H9 (cell line): ENCODE results near the gene WBP1L. TPM values are rescaled to one million over a fixed set of nuclear protein-coding genes. Genes with fewer than 3 reads are reported as not detected.
A peak's percentile ranks its signal among the peaks of the same experiment; 100 is the strongest.

Experiments
- DNase-seq: peaks from one replicate; pipeline ENCODE4 v3.0.0-alpha.2; 2017
- H2AFZ ChIP-seq: one replicate; pipeline ENCODE4 v1.6.1; 2013; ENCODE audit warnings: mild to moderate bottlenecking, low read length, control low read depth, moderate library complexity
- H2AK5ac ChIP-seq: 2 replicates; pipeline ENCODE4 v1.6.1; 2013; ENCODE audit warnings: low read length, control low read depth, mixed read lengths; ENCODE audit not compliant: insufficient read length
- H2BK120ac ChIP-seq: one replicate; pipeline ENCODE4 v1.6.1; 2013; ENCODE audit warnings: low read depth, mild to moderate bottlenecking, low read length, control low read depth, inconsistent platforms; ENCODE audit not compliant: poor library complexity, severe bottlenecking
- H2BK12ac ChIP-seq: 2 replicates; pipeline ENCODE4 v1.6.1; 2013; ENCODE audit warnings: low read length, control low read depth, mixed read lengths, low read depth; ENCODE audit not compliant: insufficient read length
- H2BK15ac ChIP-seq: 2 replicates; pipeline ENCODE4 v1.6.1; 2013; ENCODE audit warnings: low read depth, low read length, control low read depth
- H2BK20ac ChIP-seq: one replicate; pipeline ENCODE4 v1.6.1; 2013; ENCODE audit warnings: low read depth, mild to moderate bottlenecking, low read length, control low read depth, inconsistent platforms; ENCODE audit not compliant: poor library complexity, severe bottlenecking
- H2BK5ac ChIP-seq: 2 replicates; pipeline ENCODE4 v1.6.1; 2013; ENCODE audit warnings: low read length, control low read depth, mixed read lengths; ENCODE audit not compliant: insufficient read length
- H3K14ac ChIP-seq: 2 replicates; pipeline ENCODE4 v1.6.1; 2013; ENCODE audit warnings: low read length, control low read depth; ENCODE audit not compliant: insufficient read depth
- H3K18ac ChIP-seq: 2 replicates; pipeline ENCODE4 v1.6.1; 2013; ENCODE audit warnings: low read depth, mild to moderate bottlenecking, mixed read lengths, low read length, control low read depth; ENCODE audit not compliant: insufficient read length
- H3K23ac ChIP-seq: 2 replicates; pipeline ENCODE4 v1.6.1; 2013; ENCODE audit warnings: low read length, control low read depth, mixed read lengths, low read depth; ENCODE audit not compliant: insufficient read length
- H3K23me2 ChIP-seq: 2 replicates; pipeline ENCODE4 v1.6.1; 2013; ENCODE audit warnings: low read depth, mild to moderate bottlenecking, mixed read lengths, low read length, control low read depth; ENCODE audit not compliant: insufficient read length, poor library complexity, severe bottlenecking
- H3K27ac ChIP-seq: 2 replicates; pipeline ENCODE4 v1.5.1; 2013; ENCODE audit warnings: low read length, control low read depth, mixed read lengths, low read depth; ENCODE audit not compliant: insufficient read length
- H3K27me3 ChIP-seq: 2 replicates; pipeline ENCODE4 v1.6.1; 2013; ENCODE audit warnings: low read length, control low read depth, inconsistent platforms; ENCODE audit not compliant: insufficient read depth
- H3K4ac ChIP-seq: 2 replicates; pipeline ENCODE4 v1.6.1; 2013; ENCODE audit warnings: low read depth, mild to moderate bottlenecking, control low read depth, inconsistent platforms, low read length, moderate library complexity
- H3K4me1 ChIP-seq: 2 replicates; pipeline ENCODE4 v1.6.1; 2013; ENCODE audit warnings: low read length, control low read depth, inconsistent platforms; ENCODE audit not compliant: insufficient read depth
- H3K4me2 ChIP-seq: 2 replicates; pipeline ENCODE4 v1.6.1; 2013; ENCODE audit warnings: low read length, control low read depth, mixed read lengths; ENCODE audit not compliant: insufficient read length, insufficient read depth
- H3K56ac ChIP-seq: 2 replicates; pipeline ENCODE4 v1.6.1; 2013; ENCODE audit warnings: low read depth, mild to moderate bottlenecking, mixed read lengths, low read length, control low read depth; ENCODE audit not compliant: insufficient read length
- H3K79me1 ChIP-seq: 2 replicates; pipeline ENCODE4 v1.6.1; 2013; ENCODE audit warnings: low read depth, mild to moderate bottlenecking, moderate library complexity, low read length, control low read depth, inconsistent platforms; ENCODE audit not compliant: insufficient read depth, poor library complexity, severe bottlenecking
- H3K79me2 ChIP-seq: 2 replicates; pipeline ENCODE4 v1.6.1; 2013; ENCODE audit warnings: low read length, control low read depth, inconsistent platforms; ENCODE audit not compliant: insufficient read depth
- H3K9ac ChIP-seq: 2 replicates; pipeline ENCODE4 v1.6.1; 2013; ENCODE audit warnings: low read length, control low read depth, mixed read lengths; ENCODE audit not compliant: insufficient read length; ENCODE audit errors: extremely low read depth
- H3K9me3 ChIP-seq: one replicate; pipeline ENCODE4 v1.6.1; 2013; ENCODE audit warnings: low read depth, low read length, inconsistent platforms; ENCODE audit not compliant: control insufficient read depth
- H3T11ph ChIP-seq: one replicate; pipeline ENCODE4 v1.6.1; 2013; ENCODE audit warnings: mild to moderate bottlenecking, low read length, control low read depth, inconsistent platforms
- H4K20me1 ChIP-seq: one replicate; pipeline ENCODE4 v1.6.1; 2013; ENCODE audit not compliant: control insufficient read depth, insufficient read length, insufficient read depth
- H4K5ac ChIP-seq: 2 replicates; pipeline ENCODE4 v1.6.1; 2013; ENCODE audit warnings: low read depth, mild to moderate bottlenecking, mixed read lengths, low read length, control low read depth; ENCODE audit not compliant: insufficient read length
- H4K8ac ChIP-seq: replicated peaks from 2 replicates; pipeline ENCODE4 v1.6.1; 2013; ENCODE audit warnings: low read length, control low read depth, mixed read lengths, low read depth; ENCODE audit not compliant: insufficient read length
- H4K91ac ChIP-seq: 2 replicates; pipeline ENCODE4 v1.6.1; 2013; ENCODE audit warnings: low read depth, mild to moderate bottlenecking, moderate library complexity, mixed read lengths, low read length, control low read depth; ENCODE audit not compliant: insufficient read length
- H3K27ac Mint-ChIP-seq, 3 experiments: 2 replicates in 2 of 3; 3 replicates in 1 of 3; pipeline ENCODE4 v1.8.0; 2020 to 2021; ENCODE audit warnings: mixed read lengths in 3 of 3, mild to moderate bottlenecking in 1 of 3, moderate library complexity in 1 of 3
- H3K27me3 Mint-ChIP-seq: 2 replicates; pipeline ENCODE4 v1.8.0; 2021; ENCODE audit warnings: low read depth, mild to moderate bottlenecking, moderate library complexity, mixed read lengths
- H3K36me3 Mint-ChIP-seq, 3 experiments: 2 replicates in 2 of 3; 3 replicates in 1 of 3; pipeline ENCODE4 v1.8.0; 2020 to 2021; ENCODE audit warnings: low read depth in 3 of 3, mixed read lengths in 3 of 3; ENCODE audit not compliant: insufficient read depth in 1 of 3
- H3K4me1 Mint-ChIP-seq, 2 experiments: 2 replicates each; pipeline ENCODE4 v1.8.0; 2020; ENCODE audit warnings: mixed read lengths in 2 of 2
- H3K4me3 Mint-ChIP-seq, 2 experiments: 2 replicates in 1 of 2; 3 replicates in 1 of 2; pipeline ENCODE4 v1.8.0; 2020 to 2021; ENCODE audit warnings: mild to moderate bottlenecking in 2 of 2, mixed read lengths in 2 of 2, moderate library complexity in 1 of 2
- H3K9me3 Mint-ChIP-seq, 2 experiments: 2 replicates in 1 of 2; 3 replicates in 1 of 2; pipeline ENCODE4 v1.8.0; 2020; ENCODE audit warnings: mild to moderate bottlenecking in 2 of 2, mixed read lengths in 2 of 2, moderate library complexity in 1 of 2
- WGBS: extraction: QIAGEN DNeasy Blood & Tissue Kit; methylation state at CpG from one replicate; pipeline ENCODE4 v1.1.7; 2013; ENCODE audit warnings: missing lambda C conversion rate, low lambda C conversion rate, mixed read lengths; ENCODE audit not compliant: insufficient read length; ENCODE audit errors: extremely low coverage; 5-methylcytosine and 5-hydroxymethylcytosine counted together
- total RNA-seq: library from RNA; stranded (reverse); gene quantifications from 2 replicates; pipeline ENCODE4 v1.2.1, GENCODE V29; 2021
- TF ChIP-seq, protein P1 (sequence below): fragments of 200-600 bp; sonication (generic); conservative IDR thresholded peaks from 3 replicates; pipeline ENCODE4 v1.8.0; 2021; ENCODE audit warnings: antibody characterized with exemption, mild to moderate bottlenecking

The WBP1L gene
- total RNA-seq, 1 experiment from 2014 or later: 23.8 TPM

DNA sequence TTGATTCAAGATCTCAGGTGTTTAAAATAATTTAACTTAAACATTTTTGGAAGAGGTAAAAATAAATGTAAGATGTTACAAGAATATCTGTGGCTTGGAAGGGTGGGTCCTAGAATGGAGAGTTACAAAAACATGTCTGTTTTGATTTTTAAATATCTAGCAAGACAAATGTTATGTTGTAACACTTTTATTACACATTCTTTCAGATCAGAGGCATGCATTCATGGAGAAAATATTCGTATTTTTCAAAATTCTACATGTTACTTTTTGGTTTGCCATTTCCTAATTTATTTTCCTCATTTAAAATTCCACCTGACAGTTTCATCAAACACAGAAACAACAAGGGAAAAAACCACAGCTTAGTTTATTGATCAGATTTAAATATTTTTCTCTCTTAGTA lies 10.0 kb downstream of the WBP1L start:
- H3K27me3 ChIP-seq: no peaks in the 10 kb centered on the region
- no peak overlapping the region for H3K27ac ChIP-seq
- H3K79me2 ChIP-seq: no peaks in the 10 kb centered on the region
- TF ChIP-seq, protein P1, sequence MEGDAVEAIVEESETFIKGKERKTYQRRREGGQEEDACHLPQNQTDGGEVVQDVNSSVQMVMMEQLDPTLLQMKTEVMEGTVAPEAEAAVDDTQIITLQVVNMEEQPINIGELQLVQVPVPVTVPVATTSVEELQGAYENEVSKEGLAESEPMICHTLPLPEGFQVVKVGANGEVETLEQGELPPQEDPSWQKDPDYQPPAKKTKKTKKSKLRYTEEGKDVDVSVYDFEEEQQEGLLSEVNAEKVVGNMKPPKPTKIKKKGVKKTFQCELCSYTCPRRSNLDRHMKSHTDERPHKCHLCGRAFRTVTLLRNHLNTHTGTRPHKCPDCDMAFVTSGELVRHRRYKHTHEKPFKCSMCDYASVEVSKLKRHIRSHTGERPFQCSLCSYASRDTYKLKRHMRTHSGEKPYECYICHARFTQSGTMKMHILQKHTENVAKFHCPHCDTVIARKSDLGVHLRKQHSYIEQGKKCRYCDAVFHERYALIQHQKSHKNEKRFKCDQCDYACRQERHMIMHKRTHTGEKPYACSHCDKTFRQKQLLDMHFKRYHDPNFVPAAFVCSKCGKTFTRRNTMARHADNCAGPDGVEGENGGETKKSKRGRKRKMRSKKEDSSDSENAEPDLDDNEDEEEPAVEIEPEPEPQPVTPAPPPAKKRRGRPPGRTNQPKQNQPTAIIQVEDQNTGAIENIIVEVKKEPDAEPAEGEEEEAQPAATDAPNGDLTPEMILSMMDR: no peak
- H2BK120ac ChIP-seq: no peak overlapping the region
- H3K4me2 ChIP-seq: no peak overlapping the region
- peaks cover 12 to 20% of the 10 kb centered on the region in 2 experiments for H3K4me1 Mint-ChIP-seq
- no peak overlapping the region for H3K23ac ChIP-seq
- no peak overlapping the region for H2BK12ac ChIP-seq
- H3K18ac ChIP-seq: no peak overlapping the region
- H4K5ac ChIP-seq: no peak overlapping the region
- H2AK5ac ChIP-seq: no peak overlapping the region
- no peak overlapping the region for H3K56ac ChIP-seq
- no peaks in the 10 kb centered on the region for H4K20me1 ChIP-seq
- H3T11ph ChIP-seq: no peak overlapping the region
- no peak overlapping the region for H3K4ac ChIP-seq
- no peaks in the 10 kb centered on the region for H3K9me3 ChIP-seq
- no peaks in the 10 kb centered on the region for H3K36me3 Mint-ChIP-seq
- no peak for DNase-seq
- H4K91ac ChIP-seq: no peak overlapping the region
- H3K4me1 ChIP-seq: no peaks in the 10 kb centered on the region
- H3K14ac ChIP-seq: no peak overlapping the region
- H3K79me1 ChIP-seq: no peaks in the 10 kb centered on the region
- H4K8ac ChIP-seq: no peak overlapping the region
- peak overlapping the region in 1 of 3 experiments; percentile 51; a peak in 4 of 7 replicates for H3K27ac Mint-ChIP-seq
- H3K9me3 Mint-ChIP-seq: peaks cover 0 to 3% of the 10 kb centered on the region in 2 experiments; a peak in 2 of 5 replicates
- H2BK15ac ChIP-seq: no peak overlapping the region
- no peak overlapping the region for H3K9ac ChIP-seq
- WGBS: no CpG with 5 or more reads among the region's 1 CpG
- H2BK5ac ChIP-seq: no peak overlapping the region
- no peaks in the 10 kb centered on the region for H3K23me2 ChIP-seq
- H2AFZ ChIP-seq: no peak overlapping the region
- no peak overlapping the region for H3K4me3 Mint-ChIP-seq
- H3K27me3 Mint-ChIP-seq: no peaks in the 10 kb centered on the region
- no peak overlapping the region for H2BK20ac ChIP-seq
